Gastroesophageal sphincter (tissue), 3 donors: ENCODE data around the gene PTPRN2.

Source experiments
- POLR2A ChIP-seq, 2 donors: fragments of 450-650 bp; IDR thresholded peaks; one replicate each; pipeline ENCODE4 v1.6.1; 2017; ENCODE audit warnings: antibody characterized with exemption in 2 of 2, mild to moderate bottlenecking in 2 of 2, moderate library complexity in 1 of 2
- TF ChIP-seq, protein P1 (sequence below), 4 experiments: fragments of 200-600 bp in 2 of 4; fragments of 450-650 bp in 2 of 4; sonication (generic) in 1 of 4; IDR thresholded peaks; one replicate each; pipeline ENCODE4 v1.5.1; 2017 to 2019; ENCODE audit warnings: antibody characterized with exemption in 4 of 4, mild to moderate bottlenecking in 2 of 4, moderate library complexity in 2 of 4

DNA sequence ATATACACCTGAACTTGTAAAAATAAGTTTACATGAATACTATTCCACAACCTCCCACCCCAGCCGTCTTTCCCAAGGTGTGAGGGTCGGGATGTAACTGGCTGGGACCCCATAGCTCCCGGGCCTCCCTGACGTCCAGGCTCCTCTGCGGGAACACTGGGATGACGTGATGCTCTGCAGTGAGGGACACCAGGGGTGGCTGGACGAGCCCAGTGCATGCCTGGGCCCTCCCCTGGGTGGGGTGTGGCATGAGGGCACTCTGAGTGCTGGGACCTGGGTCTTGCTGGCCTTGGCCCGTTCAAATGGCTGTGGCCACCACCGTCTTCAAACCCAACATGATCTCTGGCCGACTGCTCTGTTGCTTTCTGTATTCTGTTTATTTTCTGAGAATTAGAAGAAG lies 1068.4 kb downstream of the PTPRN2 start:
- TF ChIP-seq, protein P1, sequence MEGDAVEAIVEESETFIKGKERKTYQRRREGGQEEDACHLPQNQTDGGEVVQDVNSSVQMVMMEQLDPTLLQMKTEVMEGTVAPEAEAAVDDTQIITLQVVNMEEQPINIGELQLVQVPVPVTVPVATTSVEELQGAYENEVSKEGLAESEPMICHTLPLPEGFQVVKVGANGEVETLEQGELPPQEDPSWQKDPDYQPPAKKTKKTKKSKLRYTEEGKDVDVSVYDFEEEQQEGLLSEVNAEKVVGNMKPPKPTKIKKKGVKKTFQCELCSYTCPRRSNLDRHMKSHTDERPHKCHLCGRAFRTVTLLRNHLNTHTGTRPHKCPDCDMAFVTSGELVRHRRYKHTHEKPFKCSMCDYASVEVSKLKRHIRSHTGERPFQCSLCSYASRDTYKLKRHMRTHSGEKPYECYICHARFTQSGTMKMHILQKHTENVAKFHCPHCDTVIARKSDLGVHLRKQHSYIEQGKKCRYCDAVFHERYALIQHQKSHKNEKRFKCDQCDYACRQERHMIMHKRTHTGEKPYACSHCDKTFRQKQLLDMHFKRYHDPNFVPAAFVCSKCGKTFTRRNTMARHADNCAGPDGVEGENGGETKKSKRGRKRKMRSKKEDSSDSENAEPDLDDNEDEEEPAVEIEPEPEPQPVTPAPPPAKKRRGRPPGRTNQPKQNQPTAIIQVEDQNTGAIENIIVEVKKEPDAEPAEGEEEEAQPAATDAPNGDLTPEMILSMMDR (IDR thresholded peaks at IDR 0.05): no peak
- no peak for TF ChIP-seq POLR2A (IDR thresholded peaks at IDR 0.05)
